HEK293 (cell line): ENCODE measurements around the gene SLC25A13.
"Not testable (repeated sequence)": the region's sequence is repeated elsewhere in the genome, so short reads cannot be mapped to it uniquely, and the experiment has no call there.

ENCODE experiments used
- CTCF ChIA-PET: fragments of 350-600 bp; formaldehyde crosslinking; extraction: SDS; loops from one replicate; lab custom pipeline; 2021; ENCODE audit warnings: antibody characterized with exemption; lab: Yijun Ruan, JAX
- POLR2A ChIA-PET: fragments of 300-600 bp; formaldehyde crosslinking; extraction: SDS; loops from one replicate; lab custom pipeline; 2020; ENCODE audit warnings: antibody characterized with exemption, inconsistent platforms; lab: Yijun Ruan, JAX
- H3K27ac ChIP-seq: fragments of 200-500 bp; sonication (Bioruptor generic); 2 replicates; pipeline ENCODE4 v1.5.1; 2014; ENCODE audit warnings: low read depth, low read length, control low read depth, inconsistent platforms; ENCODE audit errors: extremely low read depth
- H3K36me3 ChIP-seq, 2 experiments: fragments of 200-500 bp in 1 of 2; sonication (Bioruptor generic) in 1 of 2; 1 replicate in 1 of 2; 2 replicates in 1 of 2; pipeline ENCODE4 v1.5.1; 2014 to 2017; ENCODE audit warnings: inconsistent platforms in 2 of 2, low read length in 2 of 2; ENCODE audit not compliant: control insufficient read depth in 2 of 2, insufficient read depth in 1 of 2
- H3K4me1 ChIP-seq: fragments of 200-500 bp; sonication (Bioruptor generic); 2 replicates; pipeline ENCODE4 v1.5.1; 2014; ENCODE audit warnings: mild to moderate bottlenecking, low read length, inconsistent platforms; ENCODE audit not compliant: control insufficient read depth, insufficient read depth
- H3K4me3 ChIP-seq: 2 replicates; pipeline ENCODE4 v1.5.1; 2011; ENCODE audit warnings: low read depth, mild to moderate bottlenecking, control low read depth, low read length, moderate library complexity
- H3K9me3 ChIP-seq: fragments of 200-500 bp; sonication (Bioruptor generic); 2 replicates; pipeline ENCODE4 v1.5.1; 2014; ENCODE audit warnings: low read depth, low read length, inconsistent platforms; ENCODE audit not compliant: control insufficient read depth, insufficient read depth
- AEBP2 ChIP-seq: fragments of 450-650 bp; formaldehyde crosslinking; IDR thresholded peaks from 2 replicates; pipeline ENCODE4 v1.5.1; 2016; ENCODE audit warnings: missing biosample characterization, missing genetic modification characterization, borderline replicate concordance
- GLIS1 ChIP-seq: fragments of 450-650 bp; formaldehyde crosslinking; IDR thresholded peaks from 2 replicates; pipeline ENCODE4 v1.5.1; 2016; ENCODE audit warnings: missing biosample characterization, missing genetic modification characterization
- GLIS2 ChIP-seq: fragments of 450-650 bp; formaldehyde crosslinking; IDR thresholded peaks from 2 replicates; pipeline ENCODE4 v1.5.1; 2016; ENCODE audit warnings: missing biosample characterization, missing genetic modification characterization
- REST ChIP-seq: fragments of 450-650 bp; formaldehyde crosslinking; IDR thresholded peaks from 2 replicates; pipeline ENCODE4 v1.5.1; 2016; ENCODE audit warnings: missing biosample characterization, missing genetic modification characterization
- TRIM28 ChIP-seq: IDR thresholded peaks from 2 replicates; pipeline ENCODE4 v1.6.1; 2011; ENCODE audit warnings: low read length, control low read depth, borderline replicate concordance
- ZNF132 ChIP-seq: fragments of 450-650 bp; formaldehyde crosslinking; IDR thresholded peaks from 2 replicates; pipeline ENCODE4 v1.5.1; 2017; ENCODE audit warnings: missing biosample characterization, missing genetic modification characterization, borderline replicate concordance
- ZNF174 ChIP-seq: fragments of 450-650 bp; formaldehyde crosslinking; IDR thresholded peaks from 2 replicates; pipeline ENCODE4 v1.5.0; 2017; ENCODE audit warnings: missing biosample characterization, mild to moderate bottlenecking, missing genetic modification characterization
- ZNF37A ChIP-seq: fragments of 450-650 bp; IDR thresholded peaks from 2 replicates; pipeline ENCODE4 v1.5.1; 2018; ENCODE audit warnings: missing biosample characterization, missing genetic modification characterization
- ZNF518A ChIP-seq: fragments of 450-650 bp; formaldehyde crosslinking; conservative IDR thresholded peaks from 2 replicates; pipeline ENCODE4 v1.5.1; 2016; ENCODE audit warnings: low read depth, missing biosample characterization, missing genetic modification characterization
- ZNF521 ChIP-seq: fragments of 450-650 bp; formaldehyde crosslinking; IDR thresholded peaks from 2 replicates; pipeline ENCODE4 v1.5.1; 2017; ENCODE audit warnings: missing biosample characterization, mild to moderate bottlenecking, missing genetic modification characterization
- ZNF785 ChIP-seq: fragments of 450-650 bp; formaldehyde crosslinking; IDR thresholded peaks from 2 replicates; pipeline ENCODE4 v1.5.1; 2016; ENCODE audit warnings: missing biosample characterization, missing genetic modification characterization
- TF ChIP-seq, protein P1 (sequence below): fragments of 450-650 bp; formaldehyde crosslinking; optimal IDR thresholded peaks from 2 replicates; pipeline ENCODE3; 2016; ENCODE audit warnings: missing biosample characterization, mild to moderate bottlenecking, missing genetic modification characterization

The SLC25A13 gene

DNA sequence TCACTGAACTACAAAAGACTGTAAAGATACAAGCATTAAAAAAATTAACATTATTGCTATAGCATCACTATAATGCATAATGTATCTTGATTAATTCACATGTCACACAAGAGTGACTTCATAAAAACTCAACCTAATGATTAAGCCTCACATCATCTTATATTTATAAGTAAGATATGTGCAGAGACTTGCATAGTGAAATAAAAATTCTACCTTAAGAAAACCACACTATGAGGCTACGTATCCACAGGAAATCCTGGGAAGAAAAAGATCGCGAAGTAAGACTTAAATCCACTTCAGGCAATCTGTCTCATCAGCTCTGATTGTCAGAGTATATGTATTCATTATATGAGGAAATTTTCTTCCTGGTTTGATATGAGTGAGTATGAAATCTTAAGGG lies 160.0 kb downstream of the SLC25A13 start (continued):
- TF ChIP-seq ZNF518A (tag by site-specific recombination) (no peak), GLIS1 (no peak), AEBP2 (no peak), ZNF37A (tag by site-specific recombination) (no peak), ZNF132 (tag by site-specific recombination) (no peak)
- TF ChIP-seq, protein P1, sequence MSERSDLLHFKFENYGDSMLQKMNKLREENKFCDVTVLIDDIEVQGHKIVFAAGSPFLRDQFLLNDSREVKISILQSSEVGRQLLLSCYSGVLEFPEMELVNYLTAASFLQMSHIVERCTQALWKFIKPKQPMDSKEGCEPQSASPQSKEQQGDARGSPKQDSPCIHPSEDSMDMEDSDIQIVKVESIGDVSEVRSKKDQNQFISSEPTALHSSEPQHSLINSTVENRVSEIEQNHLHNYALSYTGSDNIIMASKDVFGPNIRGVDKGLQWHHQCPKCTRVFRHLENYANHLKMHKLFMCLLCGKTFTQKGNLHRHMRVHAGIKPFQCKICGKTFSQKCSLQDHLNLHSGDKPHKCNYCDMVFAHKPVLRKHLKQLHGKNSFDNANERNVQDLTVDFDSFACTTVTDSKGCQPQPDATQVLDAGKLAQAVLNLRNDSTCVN (tag by site-specific recombination): no peak

DNA sequence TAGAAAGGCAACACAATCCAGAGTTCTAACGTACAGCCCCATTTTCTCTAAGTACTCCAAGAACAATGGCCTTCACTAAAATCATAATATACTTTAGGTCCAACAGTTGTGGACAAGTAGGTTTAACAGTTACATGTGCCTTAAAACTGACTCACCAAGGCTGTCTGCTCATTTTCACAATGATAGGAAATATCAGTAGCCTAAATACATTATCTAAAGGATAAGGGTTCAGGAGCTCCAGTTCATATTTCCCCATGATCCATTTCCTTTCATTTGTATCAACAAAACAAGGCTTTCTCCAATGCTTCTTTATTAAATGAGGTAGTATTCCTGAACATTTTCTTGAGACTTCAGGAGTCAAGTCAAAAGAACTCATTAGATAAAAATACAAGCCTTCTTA lies 164.0 kb downstream of the SLC25A13 start:
- ChIA-PET POLR2A (no interaction called here), CTCF (no interaction called here)
- Histone ChIP-seq H3K9me3 (no peaks in the 10 kb centered on the region), H3K4me3 (no peak overlapping the region), H3K36me3 (no peaks in the 10 kb centered on the region), H3K4me1 (no peaks in the 10 kb centered on the region), H3K27ac (no peak overlapping the region)
- TF ChIP-seq TRIM28 (no peak), ZNF174 (tag by site-specific recombination) (no peak), REST (tag by site-specific recombination) (no peak), GLIS2 (no peak), ZNF521 (tag by site-specific recombination) (no peak), ZNF785 (tag by site-specific recombination) (no peak)

DNA sequence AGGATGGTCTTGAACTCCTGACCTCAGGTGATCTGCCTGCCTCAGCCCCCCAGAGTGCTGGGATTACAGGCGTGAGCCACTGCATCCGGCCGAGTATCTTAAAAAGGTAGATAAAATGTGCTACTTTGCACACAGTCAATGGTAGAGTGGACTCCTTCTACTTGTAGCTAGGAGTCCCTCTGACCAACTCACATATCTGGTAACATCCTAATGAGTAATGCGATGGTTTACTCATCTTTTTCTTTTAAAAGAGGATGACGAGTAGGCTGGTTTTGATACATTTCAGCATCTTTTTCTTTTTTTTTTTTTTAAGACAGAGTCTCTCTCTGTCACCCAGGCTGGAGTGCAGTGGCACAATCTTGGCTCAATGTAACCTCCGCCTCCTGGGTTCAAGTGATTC lies 167.4 kb downstream of the SLC25A13 start:
- H3K4me3 ChIP-seq, H3K4me1 ChIP-seq, H3K9me3 ChIP-seq, CTCF ChIA-PET, POLR2A ChIA-PET, H3K27ac ChIP-seq, H3K36me3 ChIP-seq: not testable (repeated sequence)
